Activated B cell treated with CpG ODN at 0.5 μM for 24 hours (primary cell): ENCODE data around the gene ATP8A1. TPM values are rescaled to one million over a fixed set of nuclear protein-coding genes. Genes with fewer than 3 reads are reported as not detected.

Experiments used
- ATAC-seq: fragments of 200-7000 bp; cut with Tn5 transposase; one replicate; pipeline ENCODE4 v1.10.0; 2021; ENCODE audit warnings: low read depth, mild to moderate bottlenecking, moderate library complexity
- CTCF ChIA-PET: fragments of 350-600 bp; sonication (Branson Sonifier 250); formaldehyde crosslinking; loops from one replicate; lab custom pipeline; 2021; ENCODE audit warnings: antibody characterized with exemption; lab: Charles Lee
- POLR2A ChIA-PET: fragments of 350-600 bp; sonication (Branson Sonifier 250); formaldehyde crosslinking; loops from one replicate; lab custom pipeline; 2021; ENCODE audit warnings: antibody characterized with exemption; lab: Charles Lee
- DNase-seq: peaks from one replicate; pipeline ENCODE4 v3.0.0; 2022
- H3K27ac Mint-ChIP-seq: one replicate; pipeline ENCODE4 v1.8.0; 2020; ENCODE audit warnings: mixed read lengths
- H3K27me3 Mint-ChIP-seq: one replicate; pipeline ENCODE4 v1.8.0; 2021; ENCODE audit warnings: mixed read lengths
- H3K36me3 Mint-ChIP-seq: one replicate; pipeline ENCODE4 v1.8.0; 2021; ENCODE audit warnings: low read depth, mixed read lengths
- H3K4me1 Mint-ChIP-seq: one replicate; pipeline ENCODE4 v1.8.0; 2021; ENCODE audit warnings: mixed read lengths
- H3K4me3 Mint-ChIP-seq: one replicate; pipeline ENCODE4 v1.8.0; 2020; ENCODE audit warnings: mild to moderate bottlenecking, mixed read lengths
- H3K9me3 Mint-ChIP-seq: one replicate; pipeline ENCODE4 v1.8.0; 2020; ENCODE audit warnings: mixed read lengths
- intact Hi-C: fragments of 100-400 bp; cut with micrococcal nuclease; formaldehyde crosslinking; loops from one replicate; pipeline ENCODE4 v1.15.1; 2024
- total RNA-seq: library from RNA; stranded (reverse); gene quantifications from 2 replicates; pipeline ENCODE4 v1.2.3, GENCODE V29; 2022
- TF ChIP-seq, protein P1 (sequence below): fragments of 200-600 bp; IDR thresholded peaks from one replicate; pipeline ENCODE4 v1.8.0; 2022; ENCODE audit warnings: antibody characterized with exemption, mild to moderate bottlenecking

Gene ATP8A1
- total RNA-seq, 1 donor from 2014 or later, result 35.6 TPM

GRCh38 chr4:42554072-42554471 lies 102.8 kb downstream of the ATP8A1 start:
- Mint-ChIP-seq H3K27ac (no peak overlapping the region), H3K27me3 (no peaks in the 10 kb centered on the region), H3K4me1 (no peaks in the 10 kb centered on the region), H3K9me3 (no peaks in the 10 kb centered on the region), H3K4me3 (no peak overlapping the region), H3K36me3 (peaks cover 55% of the 10 kb centered on the region)
- DNase-seq, result no peak
- intact Hi-C loops, result no loop called here
- CTCF ChIA-PET, result no interaction called here
- POLR2A ChIA-PET, result no interaction called here
- TF ChIP-seq, protein P1, sequence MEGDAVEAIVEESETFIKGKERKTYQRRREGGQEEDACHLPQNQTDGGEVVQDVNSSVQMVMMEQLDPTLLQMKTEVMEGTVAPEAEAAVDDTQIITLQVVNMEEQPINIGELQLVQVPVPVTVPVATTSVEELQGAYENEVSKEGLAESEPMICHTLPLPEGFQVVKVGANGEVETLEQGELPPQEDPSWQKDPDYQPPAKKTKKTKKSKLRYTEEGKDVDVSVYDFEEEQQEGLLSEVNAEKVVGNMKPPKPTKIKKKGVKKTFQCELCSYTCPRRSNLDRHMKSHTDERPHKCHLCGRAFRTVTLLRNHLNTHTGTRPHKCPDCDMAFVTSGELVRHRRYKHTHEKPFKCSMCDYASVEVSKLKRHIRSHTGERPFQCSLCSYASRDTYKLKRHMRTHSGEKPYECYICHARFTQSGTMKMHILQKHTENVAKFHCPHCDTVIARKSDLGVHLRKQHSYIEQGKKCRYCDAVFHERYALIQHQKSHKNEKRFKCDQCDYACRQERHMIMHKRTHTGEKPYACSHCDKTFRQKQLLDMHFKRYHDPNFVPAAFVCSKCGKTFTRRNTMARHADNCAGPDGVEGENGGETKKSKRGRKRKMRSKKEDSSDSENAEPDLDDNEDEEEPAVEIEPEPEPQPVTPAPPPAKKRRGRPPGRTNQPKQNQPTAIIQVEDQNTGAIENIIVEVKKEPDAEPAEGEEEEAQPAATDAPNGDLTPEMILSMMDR, result no peak
- ATAC-seq, result no peak

- ATAC-seq (no peak), DNase-seq (no peak)
- Mint-ChIP-seq H3K9me3 (no peaks in the 10 kb centered on the region), H3K27ac (no peak overlapping the region), H3K4me3 (no peak overlapping the region), H3K4me1 (no peaks in the 10 kb centered on the region), H3K36me3 (peaks cover 58% of the 10 kb centered on the region), H3K27me3 (no peaks in the 10 kb centered on the region)
- ChIA-PET POLR2A (no interaction called here), CTCF (interaction anchor here (1.4 kb wide), 1 partner anchor 19 kb away, joined by 5 read pairs; no protein-coding TSS in a partner anchor)
- intact Hi-C loops, result no loop called here
- TF ChIP-seq, protein P1, result no peak
Observed at GRCh38 chr4:42549896-42550295, 107.0 kb downstream of the ATP8A1 start.

DNA sequence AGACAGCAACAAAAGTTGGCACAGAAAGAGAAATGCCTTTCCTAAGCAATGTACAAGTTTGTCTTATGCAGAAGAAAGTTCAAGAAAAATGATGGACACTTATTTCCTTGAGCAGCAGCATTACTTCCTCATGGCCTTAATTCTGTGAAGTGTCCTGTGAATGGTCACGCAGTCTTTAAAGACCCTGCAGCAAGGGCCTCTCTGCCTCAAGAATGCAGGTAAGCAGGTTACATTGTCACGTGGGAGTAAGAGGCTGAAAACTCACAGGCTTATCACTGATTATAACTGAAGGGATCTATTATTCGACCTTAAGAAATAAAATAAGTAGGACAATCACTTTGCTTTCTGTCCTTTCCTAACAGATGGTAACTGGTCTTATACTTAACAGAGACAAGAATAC lies 109.1 kb downstream of the ATP8A1 start:
- CTCF ChIA-PET, result no interaction called here
- no peak overlapping the region for H3K4me3 Mint-ChIP-seq
- ATAC-seq (no peak), DNase-seq (no peak)
- H3K27ac Mint-ChIP-seq, result no peak overlapping the region
- no peaks in the 10 kb centered on the region for H3K9me3 Mint-ChIP-seq
- POLR2A ChIA-PET, result no interaction called here
- no peaks in the 10 kb centered on the region for H3K27me3 Mint-ChIP-seq
- TF ChIP-seq, protein P1, result no peak
- no peaks in the 10 kb centered on the region for H3K4me1 Mint-ChIP-seq
- peaks cover 44% of the 10 kb centered on the region for H3K36me3 Mint-ChIP-seq
- intact Hi-C loops, result no loop called here

- H3K36me3 Mint-ChIP-seq, result peaks cover 45% of the 10 kb centered on the region
- CTCF ChIA-PET, result no interaction called here
- H3K27me3 Mint-ChIP-seq, result no peaks in the 10 kb centered on the region
- intact Hi-C loops, result no loop called here
- no peak overlapping the region for H3K4me3 Mint-ChIP-seq
- ATAC-seq (no peak), DNase-seq (no peak)
- POLR2A ChIA-PET, result no interaction called here
- H3K9me3 Mint-ChIP-seq, result peaks cover 3% of the 10 kb centered on the region
- no peak overlapping the region for H3K27ac Mint-ChIP-seq
- H3K4me1 Mint-ChIP-seq, result no peaks in the 10 kb centered on the region
- TF ChIP-seq, protein P1, result no peak
Observed at GRCh38 chr4:42543762-42544161, 113.1 kb downstream of the ATP8A1 start.

- no peak for ATAC-seq
- no peaks in the 10 kb centered on the region for H3K4me1 Mint-ChIP-seq
- ChIA-PET POLR2A (no interaction called here), CTCF (no interaction called here)
- H3K27ac Mint-ChIP-seq, result no peak overlapping the region
- intact Hi-C loops, result no loop called here
- peaks cover 46% of the 10 kb centered on the region for H3K36me3 Mint-ChIP-seq
- no peak for DNase-seq
- H3K9me3 Mint-ChIP-seq, result peaks cover 3% of the 10 kb centered on the region
- H3K27me3 Mint-ChIP-seq, result no peaks in the 10 kb centered on the region
- H3K4me3 Mint-ChIP-seq, result no peak overlapping the region
- TF ChIP-seq, protein P1, result no peak
Observed at GRCh38 chr4:42543126-42543525, 113.8 kb downstream of the ATP8A1 start.
